HL-60 (cell line): Measurements from ENCODE around the gene NFIC.

Experiments
- CTCF ChIP-seq: IDR thresholded peaks from one replicate; pipeline ENCODE4 v1.5.1; 2011; ENCODE audit warnings: low read length, control low read depth, inconsistent platforms; ENCODE audit not compliant: insufficient read depth
- SPI1 ChIP-seq: IDR thresholded peaks from 2 replicates; pipeline ENCODE4 v1.6.1; 2012; ENCODE audit warnings: low read depth, mild to moderate bottlenecking, borderline replicate concordance

GRCh38 chr19:3383121-3383722 lies 16.8 kb downstream of the NFIC start:
- no peak for TF ChIP-seq CTCF
- TF ChIP-seq SPI1, result no peak
